ENCODE results near the gene E4F1.

Gene E4F1

GRCh38 chr16:2277466-2278271, 54.3 kb downstream of the E4F1 start:
- DNase-seq, result no peak

GRCh38 chr16:2278272-2278608, 54.8 kb downstream of the E4F1 start:
- no peak for DNase-seq

GRCh38 chr16:2278956-2279800, 55.8 kb downstream of the E4F1 start:
- DNase-seq, result no peak

- no peak for DNase-seq
These were observed 57.1 kb downstream of the E4F1 start for GRCh38 chr16:2280461-2280860.

GRCh38 chr16:2280981-2281542, 57.7 kb downstream of the E4F1 start:
- DNase-seq, result no peak

GRCh38 chr16:2282262-2282661, 58.9 kb downstream of the E4F1 start:
- no peak for DNase-seq

GRCh38 chr16:2282866-2283555, 59.6 kb downstream of the E4F1 start:
- no peak for DNase-seq

GRCh38 chr16:2284001-2284770, 60.8 kb downstream of the E4F1 start:
- no peak for DNase-seq

- DNase-seq, result no peak
These were observed 61.6 kb downstream of the E4F1 start for GRCh38 chr16:2284797-2285576.

Data from stimulated activated naive CD4-positive, alpha-beta T cell (primary cell).